Neuronal stem cell (in vitro differentiated cells): ENCODE results near the gene TSPAN1. TPM values are rescaled to one million over a fixed set of nuclear protein-coding genes. Genes with fewer than 3 reads are reported as not detected.

Experiments used
- small RNA-seq: library from polyadenylated mRNA; stranded (forward); fragments of <200 nt; extraction: miRNeasy Mini kit (QIAGEN cat#:217004); gene quantifications from one replicate; pipeline ENCODE3, GENCODE V24; 2013; ENCODE audit not compliant: insufficient read depth

TSPAN1 gene

Small RNA genes within 50 kb of the gene (small RNA-seq; reads per million reads assigned to genes)
- gene AL672043.1: not detected
